GM19452 (cell line): Measurements from ENCODE around the gene GNAQ.
"Not testable (repeated sequence)": the region's sequence is repeated elsewhere in the genome, so short reads cannot be mapped to it uniquely, and the experiment has no call there.

Experiments
- ATAC-seq: cut with Tn5 transposase; IDR thresholded peaks from one replicate; pipeline ENCODE4 v1.9.1; 2021; ENCODE audit not compliant: unreplicated experiment

GNAQ gene

DNA sequence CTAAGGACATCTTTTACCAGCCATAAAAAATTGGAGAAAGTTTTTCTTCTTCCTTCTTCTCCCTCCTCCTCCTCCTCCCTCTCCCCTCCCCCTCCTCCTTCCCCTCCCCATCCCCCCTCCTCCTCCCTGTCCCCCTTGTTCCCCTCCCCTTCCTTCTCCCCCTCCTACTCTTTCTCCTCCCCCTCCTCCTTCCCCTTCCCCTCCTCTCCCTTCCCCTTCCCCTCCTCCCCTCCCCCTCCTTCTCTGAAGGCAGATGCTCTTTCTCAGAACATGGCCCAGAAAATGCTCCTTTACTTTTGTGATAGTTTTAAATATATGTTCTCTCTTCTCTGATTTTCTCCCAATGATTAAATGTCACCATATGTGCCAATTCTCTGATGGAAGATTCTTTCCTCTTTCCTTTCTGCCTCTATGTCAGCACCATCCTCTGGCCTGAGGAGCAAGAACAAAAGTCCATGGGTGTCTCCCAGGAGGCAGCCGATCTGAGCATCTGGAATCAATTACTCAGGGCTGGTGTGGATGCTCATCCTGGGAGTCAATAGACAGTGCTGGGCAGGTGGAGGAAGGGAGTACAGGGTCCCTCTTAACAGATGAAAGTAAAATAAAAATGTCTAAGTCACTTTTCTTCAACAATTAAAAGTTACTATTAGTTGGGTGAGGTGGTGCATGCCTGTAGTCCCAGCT lies 320.5 kb downstream of the GNAQ start:
- no peak for ATAC-seq

DNA sequence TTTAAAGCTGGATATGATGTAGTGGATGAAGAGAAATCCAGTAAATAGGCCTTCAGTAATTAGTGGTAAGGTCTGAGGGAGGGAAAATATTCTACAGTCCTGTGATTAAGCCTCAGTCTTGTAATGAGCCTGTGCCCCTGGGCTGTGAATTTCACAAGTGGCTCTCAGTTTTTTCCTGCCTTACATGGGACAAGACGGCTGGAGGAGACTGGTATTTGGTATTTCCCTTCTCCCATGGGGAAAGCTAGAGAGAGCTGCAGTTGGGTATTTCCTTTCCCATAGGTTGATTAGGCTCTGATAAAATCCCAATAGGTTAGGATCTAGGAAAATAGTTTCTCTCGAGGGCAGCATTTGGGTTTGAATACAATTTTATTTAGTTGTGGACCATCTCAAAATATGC lies 321.3 kb downstream of the GNAQ start:
- no peak for ATAC-seq

DNA sequence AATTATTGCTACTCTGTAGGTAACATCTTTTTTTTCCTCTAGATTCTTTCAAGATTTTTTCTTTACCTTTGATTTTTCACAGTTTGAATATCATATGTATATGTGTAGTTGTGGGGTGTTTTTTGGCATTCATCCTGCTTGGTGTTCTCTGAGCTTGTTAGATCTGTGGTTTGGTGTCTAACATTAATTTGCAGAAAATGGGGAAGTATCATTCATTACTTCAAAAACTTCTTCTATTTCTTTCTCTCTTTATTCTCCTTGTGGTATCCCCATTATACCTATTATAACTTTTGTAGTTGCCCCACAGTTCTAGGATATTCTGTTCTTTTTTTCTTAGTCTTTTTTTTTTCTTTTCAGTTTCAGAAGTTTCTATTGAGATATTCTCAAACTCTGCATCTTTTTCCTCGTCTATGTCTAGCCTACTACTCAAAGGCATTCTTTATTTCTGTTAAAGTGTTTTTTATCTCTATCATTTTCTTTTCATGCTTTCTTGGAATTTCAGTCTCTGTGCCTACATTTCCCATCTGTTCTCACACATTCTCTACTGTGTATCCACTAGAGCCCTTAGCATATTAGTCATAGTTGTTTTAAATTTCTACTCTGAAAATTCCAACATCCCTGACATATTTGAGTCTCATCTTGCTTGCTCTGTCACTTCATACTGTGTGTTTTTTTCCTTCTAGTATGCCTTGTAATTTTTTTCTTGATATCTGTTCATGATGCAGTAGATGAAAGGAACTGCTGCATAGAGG lies 323.4 kb downstream of the GNAQ start:
- ATAC-seq: no peak

DNA sequence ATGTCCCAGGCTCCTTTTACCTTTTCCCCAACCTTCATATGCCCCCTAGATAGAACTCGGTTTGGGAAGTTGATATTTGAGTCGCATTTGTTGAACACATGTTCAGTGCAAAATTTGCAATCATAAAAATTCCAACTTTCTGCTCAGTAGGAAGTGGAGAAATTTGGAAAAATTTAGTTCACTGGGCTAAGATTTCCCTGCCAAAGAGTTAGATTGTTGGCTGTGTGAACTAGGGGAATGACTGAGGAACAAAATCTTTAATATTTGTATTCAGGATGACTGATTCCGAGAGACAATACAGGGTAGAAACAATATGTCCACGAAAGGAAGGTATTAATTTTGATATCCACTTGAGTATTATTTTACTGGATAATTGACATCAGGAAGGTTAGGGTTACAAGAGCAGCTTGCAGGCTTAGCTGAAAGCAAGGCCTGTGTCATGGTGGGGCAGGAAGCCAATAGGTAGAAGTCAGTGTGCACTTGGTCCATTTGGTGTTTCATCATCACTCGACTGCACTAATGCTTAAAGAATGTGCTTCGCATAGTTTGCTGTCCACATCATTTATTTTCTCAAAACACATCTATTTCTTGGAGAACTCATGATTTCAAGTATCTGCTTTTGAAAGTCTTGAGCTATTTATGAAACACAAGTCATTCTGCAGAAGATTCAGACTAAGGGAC lies 324.1 kb downstream of the GNAQ start:
- ATAC-seq: no peak

DNA sequence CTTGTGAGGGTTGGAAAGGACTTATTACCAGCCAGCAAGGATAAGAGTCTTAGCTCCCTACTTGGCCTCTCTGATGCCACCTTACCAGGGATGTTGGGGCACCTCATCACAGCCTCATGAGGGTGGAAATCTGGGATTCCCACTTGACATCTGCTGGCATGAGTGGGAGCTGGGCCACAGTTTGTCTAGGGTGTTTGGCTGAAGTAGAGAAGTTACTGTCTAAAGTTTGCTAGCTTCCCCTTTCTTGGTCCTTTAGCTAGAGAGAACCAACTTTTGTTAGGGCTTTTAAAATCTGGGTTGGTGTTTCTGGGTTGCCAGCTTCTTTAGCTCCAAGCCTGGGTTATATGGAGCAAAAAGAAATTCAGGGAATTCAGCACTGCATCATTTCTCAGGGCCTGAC lies 326.0 kb downstream of the GNAQ start:
- ATAC-seq: no peak

DNA sequence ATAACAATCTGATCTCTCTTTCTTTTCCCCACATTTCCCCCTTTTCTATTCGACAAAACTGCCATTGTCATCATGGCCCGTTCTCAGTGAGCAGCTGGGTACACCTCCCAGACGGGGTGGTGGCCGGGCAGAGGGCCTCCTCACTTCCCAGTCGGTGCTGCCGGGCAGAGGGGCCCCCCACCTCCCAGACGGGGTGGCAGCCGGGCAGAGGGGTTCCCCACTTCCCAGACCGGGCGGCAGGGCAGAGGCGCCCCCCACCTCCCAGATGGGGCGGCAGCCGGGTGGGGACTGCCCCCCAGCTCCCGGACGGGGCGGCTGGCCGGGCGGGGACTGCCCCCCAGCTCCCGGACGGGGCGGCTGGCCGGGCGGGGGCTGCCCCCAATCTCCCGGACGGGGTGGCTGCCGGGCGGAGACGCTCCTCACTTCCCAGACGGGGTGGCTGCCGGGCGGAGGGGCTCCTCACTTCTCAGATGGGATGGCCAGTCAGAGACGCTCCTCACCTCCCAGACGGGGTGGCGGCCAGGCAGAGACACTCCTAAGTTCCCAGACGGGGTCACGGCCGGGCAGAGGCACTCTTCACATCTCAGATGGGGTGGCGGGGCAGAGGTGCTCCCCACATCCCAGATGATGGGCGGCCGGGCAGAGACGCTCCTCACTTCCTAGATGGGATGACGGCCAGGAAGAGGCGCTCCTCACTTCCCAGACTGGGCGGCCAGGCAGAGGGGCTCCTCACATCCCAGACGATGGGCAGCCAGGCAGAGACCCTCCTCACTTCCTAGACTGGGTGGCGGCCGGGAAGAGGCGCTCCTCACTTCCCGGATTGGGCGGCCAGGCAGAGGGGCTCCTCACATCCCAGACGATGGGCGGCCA lies 328.9 kb downstream of the GNAQ start:
- ATAC-seq: not testable (repeated sequence)

DNA sequence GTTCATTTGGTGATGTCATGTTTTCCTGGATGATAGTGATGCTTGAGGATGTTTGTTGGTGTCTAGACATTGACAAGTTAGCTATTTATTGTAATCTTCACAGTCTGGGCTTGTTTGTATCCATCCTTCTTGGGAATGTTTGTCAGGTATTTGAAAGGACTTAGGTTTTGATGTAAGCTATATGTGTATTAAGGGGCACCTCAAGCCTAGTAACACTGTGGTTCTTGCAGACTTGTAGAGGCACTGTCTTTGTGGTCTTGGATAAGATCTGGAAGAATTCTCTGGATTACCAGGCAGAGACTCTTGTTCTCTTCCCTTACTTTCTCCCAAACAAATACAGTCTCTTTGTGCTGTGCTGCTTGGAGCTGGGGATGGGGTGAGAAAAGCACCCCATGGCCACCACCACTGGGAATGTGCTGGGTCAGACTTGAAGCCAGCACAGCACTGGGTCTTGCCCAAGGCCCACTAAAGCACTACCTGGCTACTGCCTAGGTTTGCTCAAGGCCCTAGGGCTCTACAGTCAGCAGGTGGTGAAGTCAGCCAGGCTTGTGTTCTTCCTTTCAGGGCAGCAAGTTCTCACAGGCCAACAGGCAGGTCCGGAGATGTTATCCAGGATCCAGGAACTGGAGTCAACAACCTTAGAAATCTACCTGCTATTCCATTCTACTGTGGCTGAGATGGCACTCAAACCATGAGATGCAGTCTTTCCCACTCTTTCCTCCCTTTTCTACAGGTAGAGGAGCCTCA lies 334.2 kb downstream of the GNAQ start:
- no peak for ATAC-seq

DNA sequence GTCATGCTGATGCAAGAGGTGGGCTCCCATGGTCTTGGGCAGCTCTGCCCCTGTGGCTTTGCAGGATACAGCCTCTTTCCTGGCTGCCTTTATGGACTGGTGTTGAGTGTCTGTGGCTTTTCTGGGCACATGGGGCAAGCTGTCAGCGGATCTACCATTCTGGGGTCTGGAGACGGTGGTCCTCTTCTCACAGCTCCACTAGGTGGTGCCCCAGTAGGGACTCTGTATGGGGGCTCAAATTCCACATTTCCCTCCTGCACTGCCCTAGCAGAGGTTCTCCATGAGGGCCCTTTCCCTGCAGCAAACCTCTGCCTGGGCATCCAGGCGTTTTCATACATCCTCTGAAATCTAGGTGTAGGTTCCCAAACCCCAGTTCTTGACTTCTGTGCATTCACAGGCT lies 340.9 kb downstream of the GNAQ start:
- ATAC-seq: not testable (repeated sequence)

DNA sequence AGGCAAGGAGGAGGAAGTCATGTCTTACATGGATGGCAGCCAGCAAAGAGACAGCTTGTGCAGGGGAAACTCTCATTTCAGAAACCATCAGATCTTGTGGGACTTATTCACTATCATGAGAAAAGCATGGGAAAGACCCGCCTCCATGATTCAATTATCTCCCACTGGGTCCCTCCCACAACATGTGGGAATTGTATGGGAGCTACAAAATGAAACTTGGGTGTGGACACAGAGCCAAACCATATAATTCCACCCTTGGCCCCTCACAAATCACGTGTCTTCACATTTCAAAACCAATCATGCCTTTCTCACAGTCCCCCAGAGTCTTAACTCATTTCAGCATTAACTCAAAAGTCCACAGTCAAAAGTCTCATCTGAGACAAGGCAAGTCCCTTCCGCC lies 341.5 kb downstream of the GNAQ start:
- ATAC-seq: not testable (repeated sequence)

DNA sequence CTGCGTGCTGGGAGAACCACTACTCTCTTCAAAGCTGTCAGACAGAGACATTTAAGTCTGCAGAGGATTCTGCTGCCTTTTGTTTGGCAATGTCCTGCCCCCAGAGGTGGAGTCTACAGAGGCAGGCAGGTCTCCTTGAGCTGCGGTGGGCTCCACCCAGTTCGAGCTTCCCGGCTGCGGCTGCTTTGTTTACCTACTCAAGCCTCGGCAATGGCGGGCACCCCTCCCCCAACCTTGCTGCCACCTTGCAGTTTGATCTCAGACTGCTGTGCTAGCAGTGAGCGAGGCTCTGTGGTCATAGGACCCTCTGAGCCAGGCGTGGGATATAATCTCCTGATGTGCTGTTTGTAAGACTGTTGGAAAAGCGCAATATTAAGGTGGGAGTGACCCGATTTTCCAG lies 343.9 kb downstream of the GNAQ start:
- not testable (repeated sequence) for ATAC-seq

DNA sequence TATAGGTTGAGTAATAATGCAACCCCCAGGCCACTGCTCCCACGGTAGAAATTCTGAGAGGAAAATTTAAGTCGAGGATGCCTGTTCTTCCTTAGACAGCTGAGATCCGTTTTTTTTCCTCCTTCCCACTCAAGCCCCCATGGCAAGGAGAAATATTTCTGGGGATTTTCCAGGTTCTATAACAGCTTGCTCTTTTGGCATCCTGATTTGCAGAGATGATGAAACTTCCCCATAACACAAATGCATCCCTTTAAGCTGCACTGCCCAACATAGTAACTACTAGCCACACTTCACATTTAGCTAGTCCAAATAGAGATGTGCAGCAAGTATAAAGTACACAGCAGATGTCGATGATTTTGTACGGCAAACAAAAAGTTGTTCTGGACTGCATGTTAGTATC lies 351.0 kb downstream of the GNAQ start:
- no peak for ATAC-seq

DNA sequence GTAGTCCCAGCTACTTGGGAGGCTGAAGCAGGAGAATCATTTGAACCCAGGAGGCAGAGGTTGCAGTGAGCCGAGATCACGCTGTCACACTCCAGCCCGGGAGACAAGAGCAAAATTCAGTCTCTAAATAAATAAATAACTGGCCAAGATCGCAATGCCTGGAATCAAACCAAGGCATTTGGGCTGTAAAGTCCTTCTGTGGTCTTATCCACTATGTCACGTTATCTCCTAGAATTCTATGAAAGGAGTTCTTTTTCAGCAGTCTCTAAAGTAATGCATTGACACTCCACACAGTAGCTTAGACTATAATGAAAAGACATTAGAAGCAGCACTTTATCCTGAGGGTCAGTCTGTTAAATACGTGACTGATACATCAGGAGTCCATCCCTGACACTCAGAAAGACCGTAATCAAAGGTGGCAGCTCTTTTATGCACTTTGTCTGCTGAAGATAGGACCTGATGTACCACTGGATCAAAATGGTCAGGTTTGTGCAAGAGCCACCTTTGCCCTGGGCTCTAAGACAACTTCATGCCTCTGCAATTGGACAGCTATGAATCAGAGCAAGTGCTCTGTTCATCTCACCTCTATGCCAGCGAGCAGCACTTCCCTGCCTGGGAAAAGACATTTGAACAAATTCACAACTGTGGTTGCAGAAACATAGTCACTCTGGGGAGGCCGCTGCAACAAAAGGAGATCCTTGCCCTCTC lies 351.8 kb downstream of the GNAQ start:
- ATAC-seq: no peak

DNA sequence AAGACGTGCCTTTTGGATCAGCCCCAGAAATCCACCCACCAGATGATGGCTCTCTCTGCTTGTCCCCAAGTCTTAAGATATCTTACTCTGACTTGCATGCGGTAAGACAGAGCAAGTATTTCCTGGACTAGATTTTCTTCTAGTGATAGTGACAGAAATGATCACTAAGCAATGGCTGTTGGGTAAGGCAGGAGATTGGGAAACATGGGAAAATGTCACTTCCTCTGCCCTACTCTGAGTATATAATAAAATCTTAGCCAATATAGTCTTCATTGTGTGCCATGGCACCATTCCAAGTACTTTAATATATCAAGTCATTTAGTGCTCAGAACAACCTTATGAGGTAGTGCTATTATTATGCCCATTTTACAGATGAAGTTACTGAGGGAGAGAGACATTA lies 352.5 kb downstream of the GNAQ start:
- ATAC-seq: no peak

DNA sequence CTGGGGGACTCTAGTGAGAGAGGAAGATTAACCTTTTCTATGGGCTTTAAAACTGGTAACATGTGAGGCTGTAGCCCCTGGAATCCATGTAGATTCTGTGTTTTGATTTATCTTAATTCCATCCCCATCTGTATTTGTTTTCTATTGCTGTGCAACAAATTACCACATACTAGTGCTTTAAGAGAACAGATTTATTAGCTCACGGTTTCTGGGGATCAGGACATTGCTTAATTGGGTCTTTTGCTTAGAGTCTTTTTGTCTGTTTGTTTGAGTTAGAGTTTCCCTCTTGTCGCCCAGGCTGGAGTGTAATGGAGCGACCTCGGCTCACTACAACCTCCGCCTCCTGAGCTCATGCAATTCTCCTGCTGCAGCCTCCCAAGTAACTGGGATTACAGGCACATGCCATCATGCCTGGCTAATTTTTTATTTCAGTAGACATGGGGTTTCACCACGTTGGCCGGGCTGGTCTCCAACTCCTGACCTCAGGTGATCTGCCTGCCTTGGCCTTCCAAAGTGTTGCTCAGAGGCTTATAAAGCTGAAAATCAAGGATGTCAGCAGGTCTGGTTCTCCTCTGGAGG lies 353.6 kb downstream of the GNAQ start:
- ATAC-seq: no peak

DNA sequence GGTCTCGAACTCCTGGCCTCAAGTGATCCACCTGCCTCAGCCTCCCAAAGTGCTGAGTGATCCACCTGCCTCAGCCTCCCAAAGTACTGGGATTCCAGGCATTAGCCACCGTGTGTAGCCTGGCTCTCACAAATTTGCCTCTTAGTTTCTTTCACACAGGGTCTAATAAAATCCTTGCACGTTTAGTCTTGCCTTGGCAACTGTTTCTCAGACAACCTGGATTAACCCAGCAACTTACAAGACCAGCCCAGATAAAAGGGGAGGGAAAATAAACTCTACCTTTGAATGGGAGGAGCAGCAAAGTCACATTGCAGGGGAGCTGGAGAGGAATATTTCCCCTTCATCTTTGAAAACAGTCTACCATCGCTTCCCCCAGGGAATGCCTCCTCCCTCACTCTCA lies 354.2 kb downstream of the GNAQ start:
- ATAC-seq: no peak

DNA sequence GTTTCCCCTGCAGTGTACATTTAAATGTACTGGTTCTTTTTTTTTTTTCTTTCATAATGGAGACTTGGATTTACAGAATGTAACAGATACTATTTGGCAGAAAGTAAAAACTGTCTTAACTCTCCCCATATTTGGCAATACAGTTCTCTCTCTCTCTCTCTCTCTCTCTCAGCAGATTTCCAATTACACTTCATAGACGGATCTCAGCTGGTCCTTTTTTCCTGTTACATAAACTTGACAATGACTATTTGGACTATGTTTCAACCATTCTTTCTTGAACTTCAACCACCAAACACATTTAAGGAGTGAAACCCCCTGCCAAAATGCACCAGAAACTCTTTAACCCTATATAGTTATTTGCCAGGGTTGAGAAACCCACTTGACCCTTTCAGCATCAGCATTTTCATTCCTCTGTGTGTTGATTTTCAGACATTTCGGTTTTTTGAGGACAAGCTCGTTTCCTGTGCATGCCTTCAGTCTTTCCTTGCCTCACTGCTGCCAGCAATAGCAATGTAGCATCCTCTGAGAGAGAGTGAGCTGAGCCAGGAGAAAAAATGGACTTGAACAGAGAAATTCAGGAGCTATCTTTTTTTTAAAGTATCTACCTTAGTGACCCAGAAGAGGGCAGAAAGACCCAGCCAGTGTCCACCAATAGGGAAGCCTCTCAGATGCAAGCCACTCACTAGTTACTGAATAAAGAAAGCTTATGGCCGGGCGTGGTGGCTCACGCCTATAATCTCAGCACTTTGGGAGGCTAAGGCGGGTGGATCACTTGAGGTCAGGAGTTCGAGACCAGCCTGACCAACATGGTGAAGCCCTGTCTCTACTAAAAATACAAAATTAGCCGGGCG lies 357.4 kb downstream of the GNAQ start:
- no peak for ATAC-seq

DNA sequence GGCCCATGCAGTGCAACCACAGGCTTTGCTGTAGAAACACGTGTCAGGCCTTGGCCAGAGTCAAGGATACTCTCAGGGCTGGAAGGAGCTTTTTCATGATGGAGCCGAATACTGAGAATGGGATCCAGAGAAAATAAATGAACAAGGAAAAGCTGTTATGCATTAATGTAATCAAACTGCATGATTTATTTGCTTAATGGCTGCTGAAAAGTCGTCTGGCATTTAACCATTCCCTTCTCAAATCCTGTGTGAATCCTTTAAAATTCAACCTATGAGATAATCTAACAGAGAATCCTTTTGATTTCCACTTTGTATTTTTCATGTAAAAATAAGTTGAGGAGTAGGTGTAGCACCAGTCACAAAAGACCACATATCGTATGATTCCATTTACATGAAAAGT lies 359.4 kb downstream of the GNAQ start:
- no peak for ATAC-seq

DNA sequence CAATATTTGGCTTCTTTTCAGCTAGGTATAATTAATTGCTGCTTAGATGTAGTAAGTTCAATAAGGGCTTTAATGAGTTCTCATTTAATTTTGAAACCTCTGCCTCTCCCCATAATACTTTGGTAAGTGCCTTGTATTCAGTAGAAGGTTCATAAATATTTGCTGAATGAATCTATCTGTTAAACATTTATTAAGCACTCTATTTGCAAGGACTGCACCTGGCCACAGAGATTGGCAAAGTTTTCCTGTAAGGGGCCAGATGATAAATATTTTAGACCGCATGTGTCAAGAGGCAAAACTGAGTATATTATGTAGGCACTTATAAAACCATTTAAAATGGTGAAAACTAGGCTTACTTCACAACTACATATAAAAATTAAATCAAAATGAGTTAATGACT lies 364.5 kb downstream of the GNAQ start:
- ATAC-seq: no peak
